HL-60 (cell line): Measurements from ENCODE around the gene GHITM.

ENCODE experiments used
- POLR2AphosphoS5 ChIP-seq: IDR thresholded peaks from 2 replicates; pipeline ENCODE4 v1.6.1; 2012; ENCODE audit warnings: low read depth
- SPI1 ChIP-seq: IDR thresholded peaks from 2 replicates; pipeline ENCODE4 v1.6.1; 2012; ENCODE audit warnings: low read depth, mild to moderate bottlenecking, borderline replicate concordance
- TF ChIP-seq, protein P1 (sequence below): IDR thresholded peaks from one replicate; pipeline ENCODE4 v1.5.1; 2011; ENCODE audit warnings: low read length, control low read depth, inconsistent platforms; ENCODE audit not compliant: insufficient read depth
- TF ChIP-seq, protein P2 (sequence below): IDR thresholded peaks from 2 replicates; pipeline ENCODE4 v1.6.1; 2012; ENCODE audit warnings: low read depth; ENCODE audit not compliant: insufficient replicate concordance

DNA sequence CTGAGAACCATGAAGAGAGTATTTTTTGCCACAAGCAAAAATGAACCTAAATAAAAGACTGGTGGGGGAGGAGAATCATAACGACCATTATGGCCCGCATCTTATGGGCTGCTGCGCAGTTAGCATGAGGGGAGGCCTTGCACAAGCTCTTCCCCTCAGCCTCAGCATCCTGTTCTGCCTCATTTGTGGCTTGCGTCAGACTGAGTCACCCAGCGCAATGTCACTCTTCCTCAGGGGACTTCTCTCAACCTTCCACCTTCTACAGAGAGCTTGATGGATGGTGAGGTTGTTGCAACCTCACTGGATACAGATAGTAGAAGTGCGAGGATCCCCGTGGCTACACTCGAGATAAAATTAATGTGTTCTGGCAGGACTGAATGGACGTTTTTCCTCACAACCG, 17.5 kb downstream of the GHITM start:
- TF ChIP-seq, protein P1, sequence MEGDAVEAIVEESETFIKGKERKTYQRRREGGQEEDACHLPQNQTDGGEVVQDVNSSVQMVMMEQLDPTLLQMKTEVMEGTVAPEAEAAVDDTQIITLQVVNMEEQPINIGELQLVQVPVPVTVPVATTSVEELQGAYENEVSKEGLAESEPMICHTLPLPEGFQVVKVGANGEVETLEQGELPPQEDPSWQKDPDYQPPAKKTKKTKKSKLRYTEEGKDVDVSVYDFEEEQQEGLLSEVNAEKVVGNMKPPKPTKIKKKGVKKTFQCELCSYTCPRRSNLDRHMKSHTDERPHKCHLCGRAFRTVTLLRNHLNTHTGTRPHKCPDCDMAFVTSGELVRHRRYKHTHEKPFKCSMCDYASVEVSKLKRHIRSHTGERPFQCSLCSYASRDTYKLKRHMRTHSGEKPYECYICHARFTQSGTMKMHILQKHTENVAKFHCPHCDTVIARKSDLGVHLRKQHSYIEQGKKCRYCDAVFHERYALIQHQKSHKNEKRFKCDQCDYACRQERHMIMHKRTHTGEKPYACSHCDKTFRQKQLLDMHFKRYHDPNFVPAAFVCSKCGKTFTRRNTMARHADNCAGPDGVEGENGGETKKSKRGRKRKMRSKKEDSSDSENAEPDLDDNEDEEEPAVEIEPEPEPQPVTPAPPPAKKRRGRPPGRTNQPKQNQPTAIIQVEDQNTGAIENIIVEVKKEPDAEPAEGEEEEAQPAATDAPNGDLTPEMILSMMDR = no peak
- TF ChIP-seq POLR2AphosphoS5 = peak; percentile 70
- peak; percentile 25; the same call in 1 of the 2 replicates for TF ChIP-seq SPI1
- TF ChIP-seq, protein P2, sequence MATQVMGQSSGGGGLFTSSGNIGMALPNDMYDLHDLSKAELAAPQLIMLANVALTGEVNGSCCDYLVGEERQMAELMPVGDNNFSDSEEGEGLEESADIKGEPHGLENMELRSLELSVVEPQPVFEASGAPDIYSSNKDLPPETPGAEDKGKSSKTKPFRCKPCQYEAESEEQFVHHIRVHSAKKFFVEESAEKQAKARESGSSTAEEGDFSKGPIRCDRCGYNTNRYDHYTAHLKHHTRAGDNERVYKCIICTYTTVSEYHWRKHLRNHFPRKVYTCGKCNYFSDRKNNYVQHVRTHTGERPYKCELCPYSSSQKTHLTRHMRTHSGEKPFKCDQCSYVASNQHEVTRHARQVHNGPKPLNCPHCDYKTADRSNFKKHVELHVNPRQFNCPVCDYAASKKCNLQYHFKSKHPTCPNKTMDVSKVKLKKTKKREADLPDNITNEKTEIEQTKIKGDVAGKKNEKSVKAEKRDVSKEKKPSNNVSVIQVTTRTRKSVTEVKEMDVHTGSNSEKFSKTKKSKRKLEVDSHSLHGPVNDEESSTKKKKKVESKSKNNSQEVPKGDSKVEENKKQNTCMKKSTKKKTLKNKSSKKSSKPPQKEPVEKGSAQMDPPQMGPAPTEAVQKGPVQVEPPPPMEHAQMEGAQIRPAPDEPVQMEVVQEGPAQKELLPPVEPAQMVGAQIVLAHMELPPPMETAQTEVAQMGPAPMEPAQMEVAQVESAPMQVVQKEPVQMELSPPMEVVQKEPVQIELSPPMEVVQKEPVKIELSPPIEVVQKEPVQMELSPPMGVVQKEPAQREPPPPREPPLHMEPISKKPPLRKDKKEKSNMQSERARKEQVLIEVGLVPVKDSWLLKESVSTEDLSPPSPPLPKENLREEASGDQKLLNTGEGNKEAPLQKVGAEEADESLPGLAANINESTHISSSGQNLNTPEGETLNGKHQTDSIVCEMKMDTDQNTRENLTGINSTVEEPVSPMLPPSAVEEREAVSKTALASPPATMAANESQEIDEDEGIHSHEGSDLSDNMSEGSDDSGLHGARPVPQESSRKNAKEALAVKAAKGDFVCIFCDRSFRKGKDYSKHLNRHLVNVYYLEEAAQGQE = no peak
